ENCODE results near the gene SNF8. TPM values are rescaled to one million over a fixed set of nuclear protein-coding genes. Genes with fewer than 3 reads are reported as not detected.

Gene SNF8
- polyA plus RNA-seq, 3 donors, result 91.6 to 162 (median 145) TPM

- H3K27ac Mint-ChIP-seq, result peak overlapping the region in 1 of 7 donors; percentile 54
- H3K79me2 ChIP-seq (ENCODE audit: insufficient read depth, low read length), result no peaks in the 10 kb centered on the region
- no peak for DNase-seq
- no peak overlapping the region for H3K4me3 Mint-ChIP-seq
- no peak overlapping the region for H3K4me2 ChIP-seq (replicated peaks; ENCODE audit: extremely low read depth, low read length, poor library complexity, severe bottlenecking)
- no peaks in the 10 kb centered on the region for H3K4me1 Mint-ChIP-seq
- H3K9ac ChIP-seq (ENCODE audit: insufficient read depth, low read length, poor library complexity, severe bottlenecking), result no peak overlapping the region
- no peaks in the 10 kb centered on the region for H3K36me3 ChIP-seq (replicated peaks in 1 of 2; ENCODE audit: control insufficient read depth in 1 of 2, insufficient read depth in 2 of 2, low read length in 2 of 2)
- no peak overlapping the region for H2AFZ ChIP-seq (ENCODE audit: insufficient read depth, low read depth, low read length, poor library complexity, severe bottlenecking)
- no peak overlapping the region for H3K4me3 ChIP-seq (replicated peaks in 1 of 3; ENCODE audit: low read depth in 2 of 3, low read length in 3 of 3)
- no peak overlapping the region for H3K27ac ChIP-seq (ENCODE audit: low read depth in 1 of 2, low read length in 2 of 2)
- no peaks in the 10 kb centered on the region for H3K36me3 Mint-ChIP-seq
- peaks cover 0 to 1% (median 0%) of the 10 kb centered on the region in 7 donors for H3K9me3 Mint-ChIP-seq
- no peaks in the 10 kb centered on the region for H3K4me1 ChIP-seq (ENCODE audit: control insufficient read depth in 1 of 2, insufficient read depth in 2 of 2, low read length in 2 of 2)
- peaks cover 4 to 9% of the 10 kb centered on the region in 2 donors for H3K27me3 ChIP-seq (ENCODE audit: control insufficient read depth in 2 of 2, insufficient read depth in 2 of 2, low read length in 2 of 2)
- H3K27me3 Mint-ChIP-seq (ENCODE audit: low read depth in 3 of 3), result peaks cover 18 to 50% (median 27%) of the 10 kb centered on the region in 3 donors
- WGBS (ENCODE audit: insufficient coverage), result 20% methylated on average over 1 of the region's 7 CpGs
- H4K20me1 ChIP-seq (ENCODE audit: insufficient read depth, low read length), result no peaks in the 10 kb centered on the region
- intact Hi-C loops (cut with micrococcal nuclease), result no loop called here
- H3K9me3 ChIP-seq (replicated peaks in 1 of 2; ENCODE audit: control insufficient read depth in 1 of 2, insufficient read depth in 1 of 2, low read length in 2 of 2), result no peaks in the 10 kb centered on the region
- TF ChIP-seq CTCF (IDR thresholded peaks at IDR 0.05), result no peak
Measured at GRCh38 chr17:48954300-48954755, 9.7 kb upstream of the SNF8 start.

DNA sequence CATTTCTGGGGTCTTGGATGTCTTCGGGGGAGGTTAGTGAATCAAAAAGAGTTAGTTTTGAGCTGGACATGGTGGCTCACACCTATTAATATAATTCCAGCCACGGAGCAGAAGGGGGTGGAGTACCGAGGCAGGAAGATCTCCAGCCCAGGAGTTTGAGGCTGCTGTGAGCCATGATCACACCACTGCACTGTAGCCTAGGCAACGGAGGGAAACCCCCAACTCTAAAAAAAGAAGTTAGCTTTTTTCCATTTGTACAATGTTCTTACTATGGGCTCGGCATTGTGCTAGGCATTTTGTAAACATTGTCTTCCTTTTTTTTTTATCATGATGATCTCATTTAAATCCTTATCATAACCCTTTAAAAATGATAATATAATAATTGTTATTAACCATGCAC, 8.3 kb upstream of the SNF8 start:
- Mint-ChIP-seq H3K36me3 (no peaks in the 10 kb centered on the region), H3K4me3 (no peak overlapping the region), H3K9me3 (peaks cover 0 to 1% (median 0%) of the 10 kb centered on the region in 7 donors), H3K27ac (no peak overlapping the region), H3K4me1 (no peaks in the 10 kb centered on the region), H3K27me3 (ENCODE audit: low read depth in 3 of 3) (peaks cover 16 to 44% (median 24%) of the 10 kb centered on the region in 3 donors)
- no peaks in the 10 kb centered on the region for H3K79me2 ChIP-seq (ENCODE audit: insufficient read depth, low read length)
- H3K9ac ChIP-seq (ENCODE audit: insufficient read depth, low read length, poor library complexity, severe bottlenecking), result no peak overlapping the region
- H3K9me3 ChIP-seq (replicated peaks in 1 of 2; ENCODE audit: control insufficient read depth in 1 of 2, insufficient read depth in 1 of 2, low read length in 2 of 2), result no peaks in the 10 kb centered on the region
- peak in 1 of 3 donors; percentile 10 for DNase-seq
- WGBS (ENCODE audit: insufficient coverage), result no CpG with 5 or more reads among the region's 5 CpGs
- H3K4me1 ChIP-seq (ENCODE audit: control insufficient read depth in 1 of 2, insufficient read depth in 2 of 2, low read length in 2 of 2), result no peaks in the 10 kb centered on the region
- H2AFZ ChIP-seq (ENCODE audit: insufficient read depth, low read depth, low read length, poor library complexity, severe bottlenecking), result peak overlapping the region; percentile 13
- H3K4me3 ChIP-seq (replicated peaks in 1 of 3; ENCODE audit: low read depth in 2 of 3, low read length in 3 of 3), result no peak overlapping the region
- no peaks in the 10 kb centered on the region for H4K20me1 ChIP-seq (ENCODE audit: insufficient read depth, low read length)
- no peak overlapping the region for H3K27ac ChIP-seq (ENCODE audit: low read depth in 1 of 2, low read length in 2 of 2)
- no peaks in the 10 kb centered on the region for H3K36me3 ChIP-seq (replicated peaks in 1 of 2; ENCODE audit: control insufficient read depth in 1 of 2, insufficient read depth in 2 of 2, low read length in 2 of 2)
- no peak overlapping the region for H3K4me2 ChIP-seq (replicated peaks; ENCODE audit: extremely low read depth, low read length, poor library complexity, severe bottlenecking)
- TF ChIP-seq CTCF (IDR thresholded peaks at IDR 0.05), result no peak
- intact Hi-C loops (cut with micrococcal nuclease), result no loop called here
- H3K27me3 ChIP-seq (ENCODE audit: control insufficient read depth in 2 of 2, insufficient read depth in 2 of 2, low read length in 2 of 2), result peaks cover 4 to 8% of the 10 kb centered on the region in 2 donors

Measured in CD14-positive monocyte (primary cell).